OCI-LY3 (cell line): ENCODE data around the gene ARHGEF4.

Experiments used
- H2AFZ ChIP-seq: fragments of 200-600, 300-600 bp; shearing (Covaris generic); 2 replicates; pipeline ENCODE4 v1.6.0; 2014; ENCODE audit warnings: antibody characterized with exemption, low read depth, low read length
- H3K27ac ChIP-seq: fragments of 200-600, 300-600 bp; sonication (generic); 2 replicates; pipeline ENCODE4 v1.5.1; 2014; ENCODE audit warnings: mild to moderate bottlenecking, low read length, moderate library complexity, mixed read lengths
- H3K27me3 ChIP-seq: fragments of 200-600, 300-600 bp; sonication (generic); 2 replicates; pipeline ENCODE4 v1.6.1; 2014; ENCODE audit warnings: low read depth, low read length, mixed read lengths
- H3K36me3 ChIP-seq: fragments of 200-600, 300-600 bp; sonication (generic); replicated peaks from 2 replicates; pipeline ENCODE3; 2014; ENCODE audit warnings: low read depth, low read length, mixed read lengths
- H3K4me1 ChIP-seq: fragments of 300-600, 200-600 bp; sonication (generic); 2 replicates; pipeline ENCODE4 v1.6.1; 2014; ENCODE audit warnings: low read length, mixed read lengths
- H3K4me2 ChIP-seq: fragments of 200-600, 300-600 bp; sonication (generic); 2 replicates; pipeline ENCODE4 v1.6.1; 2014; ENCODE audit warnings: low read length, mixed read lengths
- H3K4me3 ChIP-seq: fragments of 300-600, 200-600 bp; sonication (generic); 2 replicates; pipeline ENCODE4 v1.5.1; 2014; ENCODE audit warnings: antibody characterized with exemption, mild to moderate bottlenecking, low read length, moderate library complexity
- H3K79me2 ChIP-seq: fragments of 300-600, 200-600 bp; shearing (Covaris generic); 2 replicates; pipeline ENCODE4 v1.6.1; 2014; ENCODE audit warnings: mild to moderate bottlenecking, low read length, mixed read lengths
- H3K9ac ChIP-seq: fragments of 300-600, 200-600 bp; shearing (Covaris generic); 2 replicates; pipeline ENCODE4 v1.6.0; 2014; ENCODE audit warnings: mild to moderate bottlenecking, low read length, moderate library complexity
- H3K9me3 ChIP-seq: fragments of 200-600, 300-600 bp; shearing (Covaris generic); 2 replicates; pipeline ENCODE4 v1.6.1; 2014; ENCODE audit warnings: low read length, mixed read lengths; ENCODE audit not compliant: insufficient read depth
- H4K20me1 ChIP-seq: fragments of 200-600, 300-600 bp; sonication (generic); 2 replicates; pipeline ENCODE4 v1.6.1; 2016; ENCODE audit warnings: low read length, mixed read lengths; ENCODE audit not compliant: insufficient read depth
- CTCF ChIP-seq: fragments of 200-600, 300-600 bp; sonication (generic); IDR thresholded peaks from 2 replicates; pipeline ENCODE4 v1.5.1; 2014; ENCODE audit warnings: antibody characterized with exemption, low read length, low read depth
- EZH2phosphoT487 ChIP-seq: fragments of 200-600 bp; shearing (Covaris generic); IDR thresholded peaks from 2 replicates; pipeline ENCODE4 v1.6.1; 2018; ENCODE audit warnings: antibody characterized with exemption, mixed run types, low read depth

The ARHGEF4 gene

GRCh38 chr2:130966149-130966774, 129.5 kb downstream of the ARHGEF4 start:
- Histone ChIP-seq H3K4me1 (no peaks in the 10 kb centered on the region), H3K4me2 (no peak overlapping the region), H3K27me3 (no peaks in the 10 kb centered on the region), H3K79me2 (no peaks in the 10 kb centered on the region), H3K4me3 (no peak overlapping the region), H2AFZ (no peak overlapping the region), H3K27ac (no peak overlapping the region), H3K9me3 (no peaks in the 10 kb centered on the region), H3K9ac (no peak overlapping the region), H4K20me1 (no peaks in the 10 kb centered on the region), H3K36me3 (no peaks in the 10 kb centered on the region)
- TF ChIP-seq CTCF (no peak), EZH2phosphoT487 (no peak)

- no peaks in the 10 kb centered on the region for H3K79me2 ChIP-seq
- H3K4me3 ChIP-seq = no peak overlapping the region
- no peak overlapping the region for H2AFZ ChIP-seq
- H3K4me1 ChIP-seq = no peaks in the 10 kb centered on the region
- no peak overlapping the region for H3K9ac ChIP-seq
- H3K27me3 ChIP-seq = no peaks in the 10 kb centered on the region
- no peak for TF ChIP-seq CTCF
- TF ChIP-seq EZH2phosphoT487 = no peak
- no peaks in the 10 kb centered on the region for H3K36me3 ChIP-seq
- H3K9me3 ChIP-seq = no peaks in the 10 kb centered on the region
- no peak overlapping the region for H3K27ac ChIP-seq
- no peaks in the 10 kb centered on the region for H4K20me1 ChIP-seq
- H3K4me2 ChIP-seq = no peak overlapping the region
These were observed 130.2 kb downstream of the ARHGEF4 start for GRCh38 chr2:130966775-130967490.

- Histone ChIP-seq H3K9ac (no peak overlapping the region), H3K27me3 (no peaks in the 10 kb centered on the region), H3K4me1 (no peaks in the 10 kb centered on the region), H3K9me3 (peaks cover 5% of the 10 kb centered on the region; the same call in 1 of the 2 replicates), H3K4me3 (no peak overlapping the region), H3K27ac (no peak overlapping the region), H3K79me2 (no peaks in the 10 kb centered on the region), H3K4me2 (no peak overlapping the region), H2AFZ (no peak overlapping the region), H4K20me1 (no peaks in the 10 kb centered on the region), H3K36me3 (no peaks in the 10 kb centered on the region)
- TF ChIP-seq EZH2phosphoT487 = no peak
- TF ChIP-seq CTCF = no peak
These were observed 135.7 kb downstream of the ARHGEF4 start for GRCh38 chr2:130972410-130972809.

GRCh38 chr2:130975729-130976128, 139.0 kb downstream of the ARHGEF4 start:
- Histone ChIP-seq H3K79me2 (no peaks in the 10 kb centered on the region), H3K27me3 (no peaks in the 10 kb centered on the region), H3K9ac (no peak overlapping the region), H3K4me2 (no peak overlapping the region), H4K20me1 (no peaks in the 10 kb centered on the region), H3K27ac (no peak overlapping the region), H3K4me1 (no peaks in the 10 kb centered on the region), H3K36me3 (no peaks in the 10 kb centered on the region), H3K4me3 (no peak overlapping the region), H2AFZ (no peak overlapping the region), H3K9me3 (peaks cover 6% of the 10 kb centered on the region; the same call in 1 of the 2 replicates)
- TF ChIP-seq EZH2phosphoT487 = no peak
- TF ChIP-seq CTCF = no peak
